ENCODE measurements around the gene SERPINA5.

SERPINA5 gene

DNA sequence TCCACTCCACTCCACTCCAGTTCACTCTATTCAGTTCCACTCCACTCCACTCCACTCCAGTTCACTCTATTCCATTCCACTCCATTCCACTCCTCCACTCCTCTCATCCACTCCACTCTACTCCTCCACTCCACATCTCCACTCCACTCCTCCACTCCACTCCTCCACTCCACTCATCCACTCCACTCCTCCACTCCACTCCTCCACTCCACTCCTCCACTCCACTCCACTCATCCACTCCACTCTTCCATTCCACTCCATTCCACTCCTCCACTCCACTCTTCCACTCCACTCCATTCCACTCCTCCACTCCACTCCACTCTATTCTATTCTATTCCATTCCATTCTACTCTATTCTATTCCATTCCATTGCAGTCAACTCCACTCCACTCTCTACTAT, 9.8 kb downstream of the SERPINA5 start:
- Histone ChIP-seq H3K79me1 (ENCODE audit: low read length) (no peaks in the 10 kb centered on the region), H2BK15ac (replicated peaks; ENCODE audit: low read depth) (no peak overlapping the region), H3K36me3 (ENCODE audit: control insufficient read depth, insufficient read depth, low read length) (no peaks in the 10 kb centered on the region), H3K18ac (ENCODE audit: low read length) (no peak overlapping the region), H2BK120ac (ENCODE audit: low read depth, low read length) (no peak overlapping the region), H3K9ac (ENCODE audit: low read length) (no peak overlapping the region), H3K56ac (ENCODE audit: low read length) (no peak overlapping the region), H3K4me2 (ENCODE audit: low read length) (no peak overlapping the region), H4K5ac (ENCODE audit: low read length) (no peak overlapping the region), H2BK5ac (ENCODE audit: low read length) (no peak overlapping the region), H3K23ac (ENCODE audit: low read length) (no peak overlapping the region), H3K79me2 (ENCODE audit: control insufficient read depth, insufficient read depth, low read length) (no peaks in the 10 kb centered on the region), H3K27me3 (ENCODE audit: insufficient read depth, low read length, poor library complexity) (no peaks in the 10 kb centered on the region), H3K27ac (ENCODE audit: low read depth, low read length) (no peak overlapping the region), H3K4me1 (ENCODE audit: control insufficient read depth, low read depth, low read length) (no peaks in the 10 kb centered on the region), H4K8ac (ENCODE audit: low read depth, low read length) (no peak overlapping the region), H3K4ac (ENCODE audit: low read depth, low read length) (no peak overlapping the region), H3K4me3 (ENCODE audit: low read length) (no peak overlapping the region), H2AK5ac (ENCODE audit: low read length) (no peak overlapping the region)
- no peak for DNase-seq

DNA sequence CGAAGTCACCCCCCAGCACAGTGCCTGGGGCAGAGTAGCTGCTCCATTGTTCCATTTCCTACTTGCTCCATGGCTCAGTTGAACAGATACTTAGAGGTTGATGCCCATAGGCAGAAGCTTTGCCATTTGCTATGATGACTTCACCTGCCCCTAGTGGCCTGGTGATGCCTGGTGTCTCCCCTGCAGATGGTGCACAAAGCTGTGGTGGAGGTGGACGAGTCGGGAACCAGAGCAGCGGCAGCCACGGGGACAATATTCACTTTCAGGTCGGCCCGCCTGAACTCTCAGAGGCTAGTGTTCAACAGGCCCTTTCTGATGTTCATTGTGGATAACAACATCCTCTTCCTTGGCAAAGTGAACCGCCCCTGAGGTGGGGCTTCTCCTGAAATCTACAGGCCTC, 10.6 kb downstream of the SERPINA5 start:
- Histone ChIP-seq H3K4me3 (ENCODE audit: low read length) (no peak overlapping the region), H3K79me1 (ENCODE audit: low read length) (no peaks in the 10 kb centered on the region), H3K18ac (ENCODE audit: low read length) (no peak overlapping the region), H3K27me3 (ENCODE audit: insufficient read depth, low read length, poor library complexity) (no peaks in the 10 kb centered on the region), H3K4me1 (ENCODE audit: control insufficient read depth, low read depth, low read length) (no peaks in the 10 kb centered on the region), H2BK15ac (replicated peaks; ENCODE audit: low read depth) (no peak overlapping the region), H4K8ac (ENCODE audit: low read depth, low read length) (no peak overlapping the region), H3K56ac (ENCODE audit: low read length) (no peak overlapping the region), H3K79me2 (ENCODE audit: control insufficient read depth, insufficient read depth, low read length) (no peaks in the 10 kb centered on the region), H3K27ac (ENCODE audit: low read depth, low read length) (no peak overlapping the region), H3K23ac (ENCODE audit: low read length) (no peak overlapping the region), H3K4me2 (ENCODE audit: low read length) (no peak overlapping the region), H2BK120ac (ENCODE audit: low read depth, low read length) (no peak overlapping the region), H4K5ac (ENCODE audit: low read length) (no peak overlapping the region), H3K9ac (ENCODE audit: low read length) (no peak overlapping the region), H2AK5ac (ENCODE audit: low read length) (no peak overlapping the region), H3K36me3 (ENCODE audit: control insufficient read depth, insufficient read depth, low read length) (no peaks in the 10 kb centered on the region), H2BK5ac (ENCODE audit: low read length) (no peak overlapping the region), H3K4ac (ENCODE audit: low read depth, low read length) (no peak overlapping the region)
- WGBS (ENCODE audit: extremely low coverage, insufficient coverage, low lambda C conversion rate), result no CpG with 5 or more reads among the region's 8 CpGs
- DNase-seq, result no peak

DNA sequence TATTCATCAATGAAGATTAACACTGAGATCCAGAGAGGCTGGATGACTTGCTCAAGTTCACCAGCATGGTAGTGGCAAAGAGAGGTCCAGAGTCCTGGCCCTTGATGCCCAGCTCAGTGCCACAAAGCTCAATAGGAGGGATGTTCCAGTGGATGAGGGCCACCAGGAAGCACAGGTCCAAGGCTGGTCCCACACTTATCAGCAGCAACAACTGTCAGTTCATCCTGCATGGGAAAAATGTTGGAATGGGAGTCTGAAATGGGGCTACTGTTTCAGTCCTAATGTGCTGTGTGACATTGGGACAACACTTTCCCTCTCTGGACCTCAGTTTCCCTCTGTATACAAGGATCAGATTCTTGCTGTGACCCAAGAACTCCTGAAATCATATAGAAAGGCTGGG, 11.2 kb downstream of the SERPINA5 start:
- H2AK5ac ChIP-seq (ENCODE audit: low read length), result no peak overlapping the region

DNA sequence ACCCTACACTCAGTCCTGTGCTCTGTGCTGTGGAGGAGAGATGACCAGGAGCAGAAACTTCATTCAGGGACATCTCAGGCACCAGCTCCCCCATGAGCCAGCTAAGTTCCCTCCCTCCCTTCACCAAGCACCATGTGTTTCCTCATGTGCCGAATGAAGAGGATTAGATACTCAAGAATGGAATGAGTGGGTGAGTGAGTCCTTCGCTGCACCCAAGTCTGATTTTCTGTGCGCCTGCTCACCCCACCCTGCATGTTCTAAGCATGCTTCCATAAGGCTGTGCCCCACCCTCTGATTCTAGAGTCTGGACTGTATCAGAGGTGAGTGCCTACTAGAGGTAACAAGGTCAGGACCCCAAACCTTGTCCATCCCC, 12.1 kb downstream of the SERPINA5 start:
- Histone ChIP-seq H4K5ac (ENCODE audit: low read length) (no peak overlapping the region), H3K27me3 (ENCODE audit: insufficient read depth, low read length, poor library complexity) (no peaks in the 10 kb centered on the region), H3K18ac (ENCODE audit: low read length) (no peak overlapping the region), H3K79me1 (ENCODE audit: low read length) (no peaks in the 10 kb centered on the region), H3K4me2 (ENCODE audit: low read length) (no peak overlapping the region), H3K79me2 (ENCODE audit: control insufficient read depth, insufficient read depth, low read length) (no peaks in the 10 kb centered on the region), H3K23ac (ENCODE audit: low read length) (no peak overlapping the region), H3K4me3 (ENCODE audit: low read length) (no peak overlapping the region), H3K56ac (ENCODE audit: low read length) (no peak overlapping the region), H4K8ac (ENCODE audit: low read depth, low read length) (no peak overlapping the region), H3K36me3 (ENCODE audit: control insufficient read depth, insufficient read depth, low read length) (no peaks in the 10 kb centered on the region), H2BK5ac (ENCODE audit: low read length) (no peak overlapping the region), H3K9ac (ENCODE audit: low read length) (no peak overlapping the region), H2BK15ac (replicated peaks; ENCODE audit: low read depth) (no peak overlapping the region), H3K4ac (ENCODE audit: low read depth, low read length) (no peak overlapping the region), H2BK120ac (ENCODE audit: low read depth, low read length) (no peak overlapping the region), H2AK5ac (ENCODE audit: low read length) (no peak overlapping the region), H3K27ac (ENCODE audit: low read depth, low read length) (no peak overlapping the region), H3K4me1 (ENCODE audit: control insufficient read depth, low read depth, low read length) (no peaks in the 10 kb centered on the region)
- no peak for DNase-seq
- no CpG with 5 or more reads among the region's 3 CpGs for WGBS (ENCODE audit: extremely low coverage, insufficient coverage, low lambda C conversion rate)

More for the DNA sequence above, 11.2 kb downstream of the SERPINA5 start:
- Histone ChIP-seq H3K4me1 (ENCODE audit: control insufficient read depth, low read depth, low read length) (no peaks in the 10 kb centered on the region), H3K4ac (ENCODE audit: low read depth, low read length) (no peak overlapping the region), H3K27ac (ENCODE audit: low read depth, low read length) (no peak overlapping the region), H3K56ac (ENCODE audit: low read length) (no peak overlapping the region), H3K18ac (ENCODE audit: low read length) (no peak overlapping the region), H3K23ac (ENCODE audit: low read length) (no peak overlapping the region), H2BK120ac (ENCODE audit: low read depth, low read length) (no peak overlapping the region), H3K4me2 (ENCODE audit: low read length) (no peak overlapping the region), H4K5ac (ENCODE audit: low read length) (no peak overlapping the region), H4K8ac (ENCODE audit: low read depth, low read length) (no peak overlapping the region), H3K9ac (ENCODE audit: low read length) (no peak overlapping the region), H3K27me3 (ENCODE audit: insufficient read depth, low read length, poor library complexity) (no peaks in the 10 kb centered on the region), H2BK15ac (replicated peaks; ENCODE audit: low read depth) (no peak overlapping the region), H3K4me3 (ENCODE audit: low read length) (no peak overlapping the region), H3K36me3 (ENCODE audit: control insufficient read depth, insufficient read depth, low read length) (no peaks in the 10 kb centered on the region), H3K79me1 (ENCODE audit: low read length) (no peaks in the 10 kb centered on the region), H3K79me2 (ENCODE audit: control insufficient read depth, insufficient read depth, low read length) (no peaks in the 10 kb centered on the region), H2BK5ac (ENCODE audit: low read length) (no peak overlapping the region)
- DNase-seq, result no peak

DNA sequence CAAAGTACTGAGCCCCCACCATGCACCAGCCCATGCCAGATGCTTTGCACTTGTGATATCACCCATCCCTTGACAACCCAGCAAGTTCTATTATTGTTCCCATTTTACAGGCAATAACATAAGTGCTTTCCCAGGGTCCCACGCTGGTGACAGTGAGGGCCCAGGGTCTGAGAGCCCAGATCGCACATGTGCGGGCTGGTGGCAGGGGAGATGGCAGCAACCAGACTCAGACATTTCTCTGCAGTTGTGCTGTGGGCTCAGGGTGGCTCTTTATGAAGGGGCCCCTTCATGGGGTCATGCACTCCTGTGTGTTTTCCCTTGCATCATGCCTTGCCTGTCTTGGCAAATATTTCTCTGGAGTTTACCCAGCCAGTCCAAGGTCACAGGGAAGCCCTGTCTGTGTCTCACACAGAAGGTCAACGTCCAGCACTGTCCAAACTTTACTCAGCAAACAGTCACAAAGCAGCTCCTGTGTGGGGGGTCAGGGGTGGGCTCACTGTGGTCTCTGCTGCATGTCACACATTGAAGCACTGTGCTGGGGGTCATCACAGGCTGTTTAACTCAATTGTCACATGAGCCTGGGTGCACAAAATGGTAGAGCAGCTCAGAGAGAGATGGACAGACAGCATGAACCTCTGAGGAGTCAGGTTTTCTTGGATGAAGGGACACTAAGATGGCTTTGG, 12.7 kb downstream of the SERPINA5 start:
- H3K9ac ChIP-seq (ENCODE audit: low read length), result no peak overlapping the region
- H3K56ac ChIP-seq (ENCODE audit: low read length), result no peak overlapping the region
- H4K8ac ChIP-seq (ENCODE audit: low read depth, low read length), result no peak overlapping the region
- no peak overlapping the region for H2AK5ac ChIP-seq (ENCODE audit: low read length)
- no peaks in the 10 kb centered on the region for H3K79me2 ChIP-seq (ENCODE audit: control insufficient read depth, insufficient read depth, low read length)
- H2BK5ac ChIP-seq (ENCODE audit: low read length), result no peak overlapping the region
- no peak for DNase-seq
- no peak overlapping the region for H3K18ac ChIP-seq (ENCODE audit: low read length)
- no peak overlapping the region for H2BK120ac ChIP-seq (ENCODE audit: low read depth, low read length)
- no peaks in the 10 kb centered on the region for H3K36me3 ChIP-seq (ENCODE audit: control insufficient read depth, insufficient read depth, low read length)
- no peak overlapping the region for H3K4me3 ChIP-seq (ENCODE audit: low read length)
- H3K23ac ChIP-seq (ENCODE audit: low read length), result no peak overlapping the region
- no peak overlapping the region for H2BK15ac ChIP-seq (replicated peaks; ENCODE audit: low read depth)
- no peaks in the 10 kb centered on the region for H3K27me3 ChIP-seq (ENCODE audit: insufficient read depth, low read length, poor library complexity)
- no peaks in the 10 kb centered on the region for H3K4me1 ChIP-seq (ENCODE audit: control insufficient read depth, low read depth, low read length)
- H4K5ac ChIP-seq (ENCODE audit: low read length), result no peak overlapping the region
- H3K4me2 ChIP-seq (ENCODE audit: low read length), result no peak overlapping the region
- no peaks in the 10 kb centered on the region for H3K79me1 ChIP-seq (ENCODE audit: low read length)
- no peak overlapping the region for H3K27ac ChIP-seq (ENCODE audit: low read depth, low read length)
- no peak overlapping the region for H3K4ac ChIP-seq (ENCODE audit: low read depth, low read length)
- no CpG with 5 or more reads among the region's 4 CpGs for WGBS (ENCODE audit: extremely low coverage, insufficient coverage, low lambda C conversion rate)

DNA sequence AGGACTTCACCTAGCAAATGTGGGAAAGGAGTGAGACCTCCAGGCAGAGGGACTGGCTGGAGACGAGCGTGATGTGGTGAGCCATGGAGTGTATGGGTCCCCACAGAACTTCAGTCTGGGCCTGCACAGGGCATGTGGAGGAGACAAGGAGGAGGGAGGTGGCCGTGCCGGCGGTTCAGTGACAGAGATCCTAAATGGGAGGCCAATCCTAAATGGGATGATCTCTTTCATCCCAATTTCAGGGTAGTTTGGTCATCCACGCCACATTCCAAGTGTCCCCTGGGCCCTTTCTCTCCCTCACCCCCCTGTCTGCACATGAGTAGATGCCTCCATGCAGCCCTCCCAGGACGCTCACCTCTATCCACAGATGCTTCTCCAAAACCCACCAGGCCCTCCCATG, 13.2 kb downstream of the SERPINA5 start:
- no CpG with 5 or more reads among the region's 7 CpGs for WGBS (ENCODE audit: extremely low coverage, insufficient coverage, low lambda C conversion rate)
- Histone ChIP-seq H2BK120ac (ENCODE audit: low read depth, low read length) (no peak overlapping the region), H3K4ac (ENCODE audit: low read depth, low read length) (no peak overlapping the region), H3K36me3 (ENCODE audit: control insufficient read depth, insufficient read depth, low read length) (no peaks in the 10 kb centered on the region), H3K27me3 (ENCODE audit: insufficient read depth, low read length, poor library complexity) (no peaks in the 10 kb centered on the region), H3K27ac (ENCODE audit: low read depth, low read length) (no peak overlapping the region), H3K4me3 (ENCODE audit: low read length) (no peak overlapping the region), H3K18ac (ENCODE audit: low read length) (no peak overlapping the region), H3K79me1 (ENCODE audit: low read length) (no peaks in the 10 kb centered on the region), H2BK5ac (ENCODE audit: low read length) (no peak overlapping the region), H3K23ac (ENCODE audit: low read length) (no peak overlapping the region), H3K79me2 (ENCODE audit: control insufficient read depth, insufficient read depth, low read length) (no peaks in the 10 kb centered on the region), H4K8ac (ENCODE audit: low read depth, low read length) (no peak overlapping the region), H3K9ac (ENCODE audit: low read length) (no peak overlapping the region), H4K5ac (ENCODE audit: low read length) (no peak overlapping the region), H3K4me1 (ENCODE audit: control insufficient read depth, low read depth, low read length) (no peaks in the 10 kb centered on the region), H2BK15ac (replicated peaks; ENCODE audit: low read depth) (no peak overlapping the region), H3K56ac (ENCODE audit: low read length) (no peak overlapping the region), H3K4me2 (ENCODE audit: low read length) (no peak overlapping the region), H2AK5ac (ENCODE audit: low read length) (no peak overlapping the region)
- no peak for DNase-seq

Measured in mesendoderm (in vitro differentiated cells).